ENCODE measurements around the gene STX5. TPM values are rescaled to one million over a fixed set of nuclear protein-coding genes. Genes with fewer than 3 reads are reported as not detected.

Gene STX5
- total and polyA plus RNA-seq, 9 of the 15 experiments (the other 6 are each of a cell fraction or from before 2014, with no cell fraction given) = 2.8 to 28.6 (median 23.7) TPM

DNA sequence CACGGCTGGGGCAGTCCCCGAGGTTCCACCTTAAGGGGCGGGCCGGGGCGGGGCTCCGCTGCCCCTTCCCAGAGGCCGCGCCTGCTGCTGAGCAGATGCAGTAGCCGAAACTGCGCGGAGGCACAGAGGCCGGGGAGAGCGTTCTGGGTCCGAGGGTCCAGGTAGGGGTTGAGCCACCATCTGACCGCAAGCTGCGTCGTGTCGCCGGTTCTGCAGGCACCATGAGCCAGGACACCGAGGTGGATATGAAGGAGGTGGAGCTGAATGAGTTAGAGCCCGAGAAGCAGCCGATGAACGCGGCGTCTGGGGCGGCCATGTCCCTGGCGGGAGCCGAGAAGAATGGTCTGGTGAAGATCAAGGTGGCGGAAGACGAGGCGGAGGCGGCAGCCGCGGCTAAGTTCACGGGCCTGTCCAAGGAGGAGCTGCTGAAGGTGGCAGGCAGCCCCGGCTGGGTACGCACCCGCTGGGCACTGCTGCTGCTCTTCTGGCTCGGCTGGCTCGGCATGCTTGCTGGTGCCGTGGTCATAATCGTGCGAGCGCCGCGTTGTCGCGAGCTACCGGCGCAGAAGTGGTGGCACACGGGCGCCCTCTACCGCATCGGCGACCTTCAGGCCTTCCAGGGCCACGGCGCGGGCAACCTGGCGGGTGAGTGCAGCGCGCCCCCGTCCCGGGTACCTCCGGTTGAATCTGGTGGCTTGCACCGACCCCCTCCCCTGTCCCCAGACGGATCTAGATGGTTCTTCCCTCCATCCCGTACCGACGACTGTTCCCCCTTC, 49.1 kb upstream of the STX5 start, which contains the start of gene SLC3A2 (continued):
- TF ChIP-seq ZNF311 (CRISPR knock-in tag; IDR thresholded peaks at IDR 0.05) (peak; percentile 43; the same call in 1 of the 2 replicates), FOXA3 (CRISPR knock-in tag; conservative IDR thresholded peaks at IDR 0.05 in 1 of 2, IDR thresholded peaks at IDR 0.05 in 1 of 2) (0 out of 4 replicates have a peak, but pooled peaks of 1 of the 2 experiments have one; percentile 73), CBX1 (IDR thresholded peaks at IDR 0.05; ENCODE audit: low read depth) (peak; percentile 76; the same call in 1 of the 2 replicates), TAF9B (IDR thresholded peaks at IDR 0.05; ENCODE audit: partially characterized antibody) (peak; percentile 91), ELF1 (tag; IDR thresholded peaks at IDR 0.05) (peak; percentile 8; the same call in 1 of the 2 replicates), ZNF232 (CRISPR knock-in tag; IDR thresholded peaks at IDR 0.05) (no peak; the same call in 1 of the 2 replicates), ZNF551 (CRISPR knock-in tag; IDR thresholded peaks at IDR 0.05) (no peak), C11orf30 (IDR thresholded peaks at IDR 0.05; ENCODE audit: low read depth) (no peak), FUS (optimal IDR thresholded peaks at IDR 0.05; ENCODE audit: low read depth, low read length) (peak; percentile 70), MIER1 (IDR thresholded peaks at IDR 0.05; ENCODE audit: low read depth) (peak; percentile 35; the same call in 1 of the 2 replicates), XRCC4 (IDR thresholded peaks at IDR 0.05; ENCODE audit: extremely low read depth, insufficient read depth, insufficient read length) (no peak), MXI1 (IDR thresholded peaks at IDR 0.05; ENCODE audit: low read depth, low read length) (peak; percentile 45; the same call in 1 of the 2 replicates), EP400 (IDR thresholded peaks at IDR 0.05) (peak; percentile 97), ATF1 (CRISPR knock-in tag; IDR thresholded peaks at IDR 0.05) (0 out of 2 replicates have a peak, but pooled peaks have one; percentile 27), ATF1 (tag; IDR thresholded peaks at IDR 0.05) (peak; percentile 84), ZBED1 (IDR thresholded peaks at IDR 0.05) (peak; percentile 80)
- TF ChIP-seq, protein P1, sequence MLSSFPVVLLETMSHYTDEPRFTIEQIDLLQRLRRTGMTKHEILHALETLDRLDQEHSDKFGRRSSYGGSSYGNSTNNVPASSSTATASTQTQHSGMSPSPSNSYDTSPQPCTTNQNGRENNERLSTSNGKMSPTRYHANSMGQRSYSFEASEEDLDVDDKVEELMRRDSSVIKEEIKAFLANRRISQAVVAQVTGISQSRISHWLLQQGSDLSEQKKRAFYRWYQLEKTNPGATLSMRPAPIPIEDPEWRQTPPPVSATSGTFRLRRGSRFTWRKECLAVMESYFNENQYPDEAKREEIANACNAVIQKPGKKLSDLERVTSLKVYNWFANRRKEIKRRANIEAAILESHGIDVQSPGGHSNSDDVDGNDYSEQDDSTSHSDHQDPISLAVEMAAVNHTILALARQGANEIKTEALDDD (IDR thresholded peaks at IDR 0.05) = no peak
- TF ChIP-seq, protein P2, sequence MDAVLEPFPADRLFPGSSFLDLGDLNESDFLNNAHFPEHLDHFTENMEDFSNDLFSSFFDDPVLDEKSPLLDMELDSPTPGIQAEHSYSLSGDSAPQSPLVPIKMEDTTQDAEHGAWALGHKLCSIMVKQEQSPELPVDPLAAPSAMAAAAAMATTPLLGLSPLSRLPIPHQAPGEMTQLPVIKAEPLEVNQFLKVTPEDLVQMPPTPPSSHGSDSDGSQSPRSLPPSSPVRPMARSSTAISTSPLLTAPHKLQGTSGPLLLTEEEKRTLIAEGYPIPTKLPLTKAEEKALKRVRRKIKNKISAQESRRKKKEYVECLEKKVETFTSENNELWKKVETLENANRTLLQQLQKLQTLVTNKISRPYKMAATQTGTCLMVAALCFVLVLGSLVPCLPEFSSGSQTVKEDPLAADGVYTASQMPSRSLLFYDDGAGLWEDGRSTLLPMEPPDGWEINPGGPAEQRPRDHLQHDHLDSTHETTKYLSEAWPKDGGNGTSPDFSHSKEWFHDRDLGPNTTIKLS (IDR thresholded peaks at IDR 0.05; ENCODE audit: borderline replicate concordance, low read depth) = peak; percentile 79; the same call in 1 of the 2 replicates
- TF ChIP-seq, protein P3, sequence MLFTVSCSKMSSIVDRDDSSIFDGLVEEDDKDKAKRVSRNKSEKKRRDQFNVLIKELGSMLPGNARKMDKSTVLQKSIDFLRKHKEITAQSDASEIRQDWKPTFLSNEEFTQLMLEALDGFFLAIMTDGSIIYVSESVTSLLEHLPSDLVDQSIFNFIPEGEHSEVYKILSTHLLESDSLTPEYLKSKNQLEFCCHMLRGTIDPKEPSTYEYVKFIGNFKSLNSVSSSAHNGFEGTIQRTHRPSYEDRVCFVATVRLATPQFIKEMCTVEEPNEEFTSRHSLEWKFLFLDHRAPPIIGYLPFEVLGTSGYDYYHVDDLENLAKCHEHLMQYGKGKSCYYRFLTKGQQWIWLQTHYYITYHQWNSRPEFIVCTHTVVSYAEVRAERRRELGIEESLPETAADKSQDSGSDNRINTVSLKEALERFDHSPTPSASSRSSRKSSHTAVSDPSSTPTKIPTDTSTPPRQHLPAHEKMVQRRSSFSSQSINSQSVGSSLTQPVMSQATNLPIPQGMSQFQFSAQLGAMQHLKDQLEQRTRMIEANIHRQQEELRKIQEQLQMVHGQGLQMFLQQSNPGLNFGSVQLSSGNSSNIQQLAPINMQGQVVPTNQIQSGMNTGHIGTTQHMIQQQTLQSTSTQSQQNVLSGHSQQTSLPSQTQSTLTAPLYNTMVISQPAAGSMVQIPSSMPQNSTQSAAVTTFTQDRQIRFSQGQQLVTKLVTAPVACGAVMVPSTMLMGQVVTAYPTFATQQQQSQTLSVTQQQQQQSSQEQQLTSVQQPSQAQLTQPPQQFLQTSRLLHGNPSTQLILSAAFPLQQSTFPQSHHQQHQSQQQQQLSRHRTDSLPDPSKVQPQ (CRISPR knock-in tag; IDR thresholded peaks at IDR 0.05; ENCODE audit: borderline replicate concordance) = no peak
- TF ChIP-seq, protein P4, sequence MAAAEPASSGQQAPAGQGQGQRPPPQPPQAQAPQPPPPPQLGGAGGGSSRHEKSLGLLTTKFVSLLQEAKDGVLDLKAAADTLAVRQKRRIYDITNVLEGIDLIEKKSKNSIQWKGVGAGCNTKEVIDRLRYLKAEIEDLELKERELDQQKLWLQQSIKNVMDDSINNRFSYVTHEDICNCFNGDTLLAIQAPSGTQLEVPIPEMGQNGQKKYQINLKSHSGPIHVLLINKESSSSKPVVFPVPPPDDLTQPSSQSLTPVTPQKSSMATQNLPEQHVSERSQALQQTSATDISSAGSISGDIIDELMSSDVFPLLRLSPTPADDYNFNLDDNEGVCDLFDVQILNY (CRISPR knock-in tag; IDR thresholded peaks at IDR 0.05) = peak; percentile 90
- TF ChIP-seq, protein P5, sequence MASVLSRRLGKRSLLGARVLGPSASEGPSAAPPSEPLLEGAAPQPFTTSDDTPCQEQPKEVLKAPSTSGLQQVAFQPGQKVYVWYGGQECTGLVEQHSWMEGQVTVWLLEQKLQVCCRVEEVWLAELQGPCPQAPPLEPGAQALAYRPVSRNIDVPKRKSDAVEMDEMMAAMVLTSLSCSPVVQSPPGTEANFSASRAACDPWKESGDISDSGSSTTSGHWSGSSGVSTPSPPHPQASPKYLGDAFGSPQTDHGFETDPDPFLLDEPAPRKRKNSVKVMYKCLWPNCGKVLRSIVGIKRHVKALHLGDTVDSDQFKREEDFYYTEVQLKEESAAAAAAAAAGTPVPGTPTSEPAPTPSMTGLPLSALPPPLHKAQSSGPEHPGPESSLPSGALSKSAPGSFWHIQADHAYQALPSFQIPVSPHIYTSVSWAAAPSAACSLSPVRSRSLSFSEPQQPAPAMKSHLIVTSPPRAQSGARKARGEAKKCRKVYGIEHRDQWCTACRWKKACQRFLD (CRISPR knock-in tag; IDR thresholded peaks at IDR 0.05) = peak; percentile 90

All from K562 (cell line).